ENCODE measurements around the gene UXT. TPM values are rescaled to one million over a fixed set of nuclear protein-coding genes. Genes with fewer than 3 reads are reported as not detected.
A peak's percentile ranks its signal among the peaks of the same experiment; 100 is the strongest.

Gene UXT
- total and polyA plus RNA-seq, 2 of the 4 experiments (the other 2 are of a cell fraction) = 106 to 164 TPM

DNA sequence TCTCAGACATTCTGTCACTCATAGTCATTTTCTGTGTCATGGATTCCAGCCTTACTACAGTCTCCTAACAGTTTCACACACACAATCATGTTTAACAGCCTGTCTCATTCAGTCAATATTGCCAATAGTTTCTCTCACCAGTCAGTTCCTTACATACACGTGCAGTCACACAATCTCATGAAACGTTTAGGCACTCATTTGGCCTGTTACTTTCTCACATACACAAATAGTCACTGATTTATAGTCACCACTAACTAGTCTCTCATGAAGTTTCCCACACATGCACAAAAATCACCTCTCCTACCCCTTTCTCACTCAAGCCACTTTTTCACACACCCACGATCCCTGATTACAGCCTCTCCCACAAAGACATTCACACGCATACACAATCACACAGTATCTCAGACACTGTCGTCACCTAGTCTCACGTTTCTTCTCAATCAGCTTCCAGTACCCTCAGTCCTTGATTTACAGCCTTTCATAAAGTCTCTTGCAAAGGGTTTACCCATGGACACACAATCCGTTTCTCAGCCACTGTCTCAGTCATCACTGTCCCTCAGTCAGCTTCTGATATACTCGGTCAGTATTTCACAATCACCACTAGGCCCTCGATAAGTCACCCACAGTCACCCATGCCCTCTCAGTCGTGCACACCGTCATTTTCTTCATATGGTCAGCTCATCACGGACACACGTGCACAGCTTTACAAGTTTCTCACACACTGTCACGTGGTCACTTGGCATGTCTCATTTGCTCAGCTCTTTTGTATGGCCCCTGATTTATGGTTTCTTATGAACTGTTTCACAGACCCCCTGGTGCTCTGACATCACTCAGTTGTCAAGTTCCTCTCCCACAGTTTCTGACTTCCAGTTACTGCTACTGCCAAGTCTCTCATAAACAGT lies 25.0 kb downstream of the UXT start:
- H3K4me1 ChIP-seq (ENCODE audit: control insufficient read depth, insufficient read depth, low read length) = no peaks in the 10 kb centered on the region
- DNase-seq = peak; percentile 24
- H2AFZ ChIP-seq (replicated peaks; ENCODE audit: low read length, poor library complexity) = no peak overlapping the region
- no peak overlapping the region for H3K4me3 ChIP-seq (ENCODE audit: insufficient read depth, low read depth, low read length)
- no peak overlapping the region for H4K8ac ChIP-seq (ENCODE audit: low read depth in 2 of 2, low read length in 2 of 2)
- no peak overlapping the region for H3K9ac ChIP-seq (ENCODE audit: low read depth, low read length)
- H3K4ac ChIP-seq (ENCODE audit: low read depth, low read length) = no peak overlapping the region
- no peak overlapping the region for H2BK15ac ChIP-seq (ENCODE audit: low read depth, low read length)
- H4K20me1 ChIP-seq (ENCODE audit: insufficient read depth, low read length) = no peaks in the 10 kb centered on the region
- H3K79me1 ChIP-seq (ENCODE audit: low read depth in 1 of 2, low read length in 2 of 2) = no peaks in the 10 kb centered on the region
- no peak overlapping the region for H4K91ac ChIP-seq (ENCODE audit: insufficient read depth, low read depth, low read length)
- CTCF ChIA-PET = no interaction called here
- in situ Hi-C loops (cut with MboI; ENCODE audit: low sequenced_read_pairs) (loop anchor here (25.0 kb wide), 1 partner anchor 422 kb away; the partner anchor contains the start of gene CDK16), dilution Hi-C loops (cut with HindIII; ENCODE audit: low sequenced_read_pairs, unreplicated experiment) (no loop called here), intact Hi-C loops (cut with micrococcal nuclease) (no loop called here)
- H3K9me3 ChIP-seq (ENCODE audit: control insufficient read depth, insufficient read depth, low read length) = peaks cover 2% of the 10 kb centered on the region; the same call in 1 of the 2 replicates
- no peak overlapping the region for H2BK120ac ChIP-seq (ENCODE audit: low read depth, low read length)
- H2AK9ac ChIP-seq (replicated peaks; ENCODE audit: low read depth, low read length, poor library complexity) = no peak overlapping the region
- no peak overlapping the region for H3K14ac ChIP-seq (replicated peaks; ENCODE audit: low read depth, low read length)
- H3K27me3 ChIP-seq (ENCODE audit: control insufficient read depth, insufficient read depth, low read length) = no peaks in the 10 kb centered on the region
- peaks cover 29% of the 10 kb centered on the region for H3K36me3 ChIP-seq (ENCODE audit: control insufficient read depth, insufficient read depth, low read length)
- no peak overlapping the region for H3K23ac ChIP-seq (ENCODE audit: low read depth, low read length)
- no peak overlapping the region for H3K56ac ChIP-seq (ENCODE audit: extremely low read depth, insufficient read depth, low read length)
- no peak overlapping the region for H2BK20ac ChIP-seq (ENCODE audit: low read depth, low read length)
- no peak overlapping the region for H3K27ac ChIP-seq (ENCODE audit: insufficient read depth, low read length)
- BruUV-seq (replicated peaks) = no TSS peak
- no peak overlapping the region for H3K4me2 ChIP-seq (ENCODE audit: low read depth, low read length)
- H3K9me1 ChIP-seq (ENCODE audit: insufficient read depth, low read length) = no peaks in the 10 kb centered on the region
- H3K18ac ChIP-seq (ENCODE audit: low read depth, low read length) = no peak overlapping the region
- H2AK5ac ChIP-seq (ENCODE audit: low read depth, low read length) = no peak overlapping the region
- no peak overlapping the region for H4K5ac ChIP-seq (ENCODE audit: low read depth, low read length)
- H2BK5ac ChIP-seq (ENCODE audit: low read depth, low read length, poor library complexity, severe bottlenecking) = no peak overlapping the region
- TF ChIP-seq CEBPB (IDR thresholded peaks at IDR 0.05; ENCODE audit: low read depth, low read length) (peak; percentile 83), MXI1 (IDR thresholded peaks at IDR 0.05; ENCODE audit: borderline replicate concordance, low read depth, low read length) (no peak), BHLHE40 (IDR thresholded peaks at IDR 0.05; ENCODE audit: low read depth, low read length) (peak; percentile 19; the same call in 1 of the 2 replicates), FOS (IDR thresholded peaks at IDR 0.05; ENCODE audit: low read depth, low read length) (no peak), MAZ (IDR thresholded peaks at IDR 0.05; ENCODE audit: borderline replicate concordance, low read depth, low read length) (no peak)
- TF ChIP-seq, protein P1, sequence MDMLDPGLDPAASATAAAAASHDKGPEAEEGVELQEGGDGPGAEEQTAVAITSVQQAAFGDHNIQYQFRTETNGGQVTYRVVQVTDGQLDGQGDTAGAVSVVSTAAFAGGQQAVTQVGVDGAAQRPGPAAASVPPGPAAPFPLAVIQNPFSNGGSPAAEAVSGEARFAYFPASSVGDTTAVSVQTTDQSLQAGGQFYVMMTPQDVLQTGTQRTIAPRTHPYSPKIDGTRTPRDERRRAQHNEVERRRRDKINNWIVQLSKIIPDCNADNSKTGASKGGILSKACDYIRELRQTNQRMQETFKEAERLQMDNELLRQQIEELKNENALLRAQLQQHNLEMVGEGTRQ (IDR thresholded peaks at IDR 0.05; ENCODE audit: low read depth, low read length) = peak; percentile 43; the same call in 1 of the 2 replicates
- POLR2A ChIA-PET (ENCODE audit: unreplicated experiment) = no interaction called here
- no peak for ATAC-seq (ENCODE audit: low read depth)
- 56% methylated on average over 14 of the region's 14 CpGs; no CpG with 5 or more reads in 1 of the 2 experiments for WGBS, 2 experiments (ENCODE audit: extremely low coverage in 2 of 2, insufficient read length in 1 of 2)

All from IMR-90 (cell line).